Measurements from ENCODE around the gene SGPL1. TPM values are rescaled to one million over a fixed set of nuclear protein-coding genes. Genes with fewer than 3 reads are reported as not detected.

The SGPL1 gene
- total and polyA plus RNA-seq, 2 experiments from 2014 or later: 12.0 to 42.7 TPM

DNA sequence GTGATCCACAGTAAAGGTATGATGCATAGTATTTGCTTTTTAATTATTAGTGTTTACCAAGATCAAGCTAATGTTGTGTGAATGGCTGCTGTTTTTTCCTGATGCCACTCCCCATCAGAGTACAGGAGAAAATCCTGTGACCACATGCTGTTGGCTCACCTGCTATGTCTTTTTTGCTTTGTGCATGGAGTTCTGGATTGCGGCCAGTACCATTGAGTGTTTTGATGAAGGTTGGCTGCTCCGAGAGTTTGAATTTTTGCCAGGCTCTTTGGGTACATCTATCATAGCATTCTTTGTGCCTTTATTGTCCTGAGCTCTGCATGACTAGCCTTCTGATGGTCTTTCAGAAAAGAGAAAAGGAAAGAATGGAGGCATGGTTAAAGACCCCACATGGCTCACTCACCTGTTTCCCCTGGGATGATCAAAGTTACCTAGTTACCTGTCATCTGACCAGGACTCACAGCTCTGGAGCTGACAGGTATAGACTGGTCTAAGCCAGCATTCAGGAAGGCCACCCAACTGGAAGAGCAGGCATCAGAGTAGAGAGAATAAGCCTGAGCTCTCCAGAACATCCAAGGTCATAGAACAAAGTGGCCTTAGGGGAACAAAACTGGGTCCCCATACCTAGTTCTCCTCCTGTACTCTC, 11.8 kb upstream of the SGPL1 start:
- H4K20me1 ChIP-seq (replicated peaks; ENCODE audit: insufficient read depth): no peaks in the 10 kb centered on the region
- no peak for TF ChIP-seq CREB1 (CRISPR knock-in tag; IDR thresholded peaks at IDR 0.05; ENCODE audit: low read depth)
- peaks cover 22% of the 10 kb centered on the region for H3K9me2 ChIP-seq (ENCODE audit: insufficient read depth)
- H3K27me3 Mint-ChIP-seq (ENCODE audit: insufficient read depth, low read depth, poor library complexity): peaks cover 2% of the 10 kb centered on the region
- no peaks in the 10 kb centered on the region for H3K27me3 ChIP-seq (ENCODE audit: insufficient read depth)
- H3K79me2 ChIP-seq (replicated peaks; ENCODE audit: insufficient read depth): no peaks in the 10 kb centered on the region
- no peak for DNase-seq (ENCODE audit: low spot score)
- no peak overlapping the region for H3K27ac ChIP-seq (ENCODE audit: low read depth)
- H3K9me3 Mint-ChIP-seq: no peaks in the 10 kb centered on the region
- no peaks in the 10 kb centered on the region for H3K36me3 ChIP-seq (ENCODE audit: insufficient read depth)
- no peak overlapping the region for H3K4me2 ChIP-seq
- ATAC-seq: no peak
- H3K27ac Mint-ChIP-seq: no peak overlapping the region
- H3K4me1 ChIP-seq (ENCODE audit: insufficient read depth): peaks cover 13% of the 10 kb centered on the region
- H3K4me3 ChIP-seq: no peak overlapping the region
- no peaks in the 10 kb centered on the region for H3K36me3 Mint-ChIP-seq (ENCODE audit: low read depth)
- no peaks in the 10 kb centered on the region for H3F3A ChIP-seq (replicated peaks; ENCODE audit: low read depth)
- H3K4me3 Mint-ChIP-seq: no peak overlapping the region
- H3K4me1 Mint-ChIP-seq: peaks cover 13% of the 10 kb centered on the region
- no peak overlapping the region for H2AFZ ChIP-seq

DNA sequence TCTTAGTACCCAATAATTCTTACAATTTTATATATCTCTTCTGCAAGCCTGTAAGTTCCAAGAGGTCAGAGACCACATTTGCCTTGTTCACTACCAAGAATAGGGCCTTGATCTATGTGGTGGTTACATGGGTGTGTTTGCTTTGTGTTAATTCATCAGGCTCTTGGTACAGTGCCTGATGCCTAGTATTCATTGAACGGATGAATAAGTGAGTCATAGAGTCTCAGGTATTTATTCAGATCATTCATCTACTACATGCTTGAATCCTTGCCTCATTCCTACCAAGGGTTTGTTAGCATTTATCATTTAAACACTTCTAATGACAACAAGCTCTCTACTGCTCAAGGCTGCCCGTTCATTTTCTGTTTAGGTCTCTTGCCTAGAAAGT, 11.3 kb upstream of the SGPL1 start:
- H4K20me1 ChIP-seq (replicated peaks; ENCODE audit: insufficient read depth): no peaks in the 10 kb centered on the region
- ATAC-seq: no peak
- no peak for TF ChIP-seq ZNF462 (CRISPR knock-in tag; IDR thresholded peaks at IDR 0.05)
- TF ChIP-seq ZNF114 (CRISPR knock-in tag; IDR thresholded peaks at IDR 0.05): no peak
- TF ChIP-seq, protein P1, sequence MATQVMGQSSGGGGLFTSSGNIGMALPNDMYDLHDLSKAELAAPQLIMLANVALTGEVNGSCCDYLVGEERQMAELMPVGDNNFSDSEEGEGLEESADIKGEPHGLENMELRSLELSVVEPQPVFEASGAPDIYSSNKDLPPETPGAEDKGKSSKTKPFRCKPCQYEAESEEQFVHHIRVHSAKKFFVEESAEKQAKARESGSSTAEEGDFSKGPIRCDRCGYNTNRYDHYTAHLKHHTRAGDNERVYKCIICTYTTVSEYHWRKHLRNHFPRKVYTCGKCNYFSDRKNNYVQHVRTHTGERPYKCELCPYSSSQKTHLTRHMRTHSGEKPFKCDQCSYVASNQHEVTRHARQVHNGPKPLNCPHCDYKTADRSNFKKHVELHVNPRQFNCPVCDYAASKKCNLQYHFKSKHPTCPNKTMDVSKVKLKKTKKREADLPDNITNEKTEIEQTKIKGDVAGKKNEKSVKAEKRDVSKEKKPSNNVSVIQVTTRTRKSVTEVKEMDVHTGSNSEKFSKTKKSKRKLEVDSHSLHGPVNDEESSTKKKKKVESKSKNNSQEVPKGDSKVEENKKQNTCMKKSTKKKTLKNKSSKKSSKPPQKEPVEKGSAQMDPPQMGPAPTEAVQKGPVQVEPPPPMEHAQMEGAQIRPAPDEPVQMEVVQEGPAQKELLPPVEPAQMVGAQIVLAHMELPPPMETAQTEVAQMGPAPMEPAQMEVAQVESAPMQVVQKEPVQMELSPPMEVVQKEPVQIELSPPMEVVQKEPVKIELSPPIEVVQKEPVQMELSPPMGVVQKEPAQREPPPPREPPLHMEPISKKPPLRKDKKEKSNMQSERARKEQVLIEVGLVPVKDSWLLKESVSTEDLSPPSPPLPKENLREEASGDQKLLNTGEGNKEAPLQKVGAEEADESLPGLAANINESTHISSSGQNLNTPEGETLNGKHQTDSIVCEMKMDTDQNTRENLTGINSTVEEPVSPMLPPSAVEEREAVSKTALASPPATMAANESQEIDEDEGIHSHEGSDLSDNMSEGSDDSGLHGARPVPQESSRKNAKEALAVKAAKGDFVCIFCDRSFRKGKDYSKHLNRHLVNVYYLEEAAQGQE (IDR thresholded peaks at IDR 0.05; ENCODE audit: unreplicated experiment): no peak
- no peak for TF ChIP-seq EZH2phosphoT487 (IDR thresholded peaks at IDR 0.05; ENCODE audit: unreplicated experiment)
- TF ChIP-seq CTCF (conservative IDR thresholded peaks at IDR 0.05; ENCODE audit: low read depth in 2 of 2): no peak
- no peak for TF ChIP-seq POLR2AphosphoS5 (IDR thresholded peaks at IDR 0.05; ENCODE audit: low read depth)
- TF ChIP-seq CREB1 (CRISPR knock-in tag; IDR thresholded peaks at IDR 0.05; ENCODE audit: low read depth): no peak
- TF ChIP-seq STAT1 (IDR thresholded peaks at IDR 0.05; ENCODE audit: unreplicated experiment): no peak
- TF ChIP-seq JUNB (IDR thresholded peaks at IDR 0.05; ENCODE audit: unreplicated experiment): no peak
- TF ChIP-seq EZH2 (IDR thresholded peaks at IDR 0.05; ENCODE audit: low read depth, unreplicated experiment): no peak
- no peak for TF ChIP-seq ZNF331 (CRISPR knock-in tag; IDR thresholded peaks at IDR 0.05; ENCODE audit: low read depth)

More for the DNA sequence above, 11.3 kb upstream of the SGPL1 start:
- H3K27ac ChIP-seq (ENCODE audit: low read depth): no peak overlapping the region
- Mint-ChIP-seq H3K4me1 (peaks cover 15% of the 10 kb centered on the region), H3K4me3 (no peak overlapping the region), H3K9me3 (no peaks in the 10 kb centered on the region), H3K27ac (no peak overlapping the region), H3K27me3 (ENCODE audit: insufficient read depth, low read depth, poor library complexity) (peaks cover 3% of the 10 kb centered on the region), H3K36me3 (ENCODE audit: low read depth) (no peaks in the 10 kb centered on the region)
- no peaks in the 10 kb centered on the region for H3F3A ChIP-seq (replicated peaks; ENCODE audit: low read depth)
- no peak overlapping the region for H2AFZ ChIP-seq
- peaks cover 20% of the 10 kb centered on the region for H3K9me2 ChIP-seq (ENCODE audit: insufficient read depth)
- DNase-seq (ENCODE audit: low spot score): no peak
- peaks cover 13% of the 10 kb centered on the region for H3K4me1 ChIP-seq (ENCODE audit: insufficient read depth)
- H3K36me3 ChIP-seq (ENCODE audit: insufficient read depth): no peaks in the 10 kb centered on the region
- H3K79me2 ChIP-seq (replicated peaks; ENCODE audit: insufficient read depth): no peaks in the 10 kb centered on the region
- no peaks in the 10 kb centered on the region for H3K27me3 ChIP-seq (ENCODE audit: insufficient read depth)
- no peak overlapping the region for H3K4me2 ChIP-seq
- no peak overlapping the region for H3K4me3 ChIP-seq

All from GM23338 (cell line).